ENCODE measurements around the gene GOPC. TPM values are rescaled to one million over a fixed set of nuclear protein-coding genes. Genes with fewer than 3 reads are reported as not detected.

Gene GOPC
- total and polyA plus RNA-seq, 2 of the 8 experiments (the other 6 are each of a cell fraction or from before 2014, with no cell fraction given), result 5.3 to 19.4 TPM

DNA sequence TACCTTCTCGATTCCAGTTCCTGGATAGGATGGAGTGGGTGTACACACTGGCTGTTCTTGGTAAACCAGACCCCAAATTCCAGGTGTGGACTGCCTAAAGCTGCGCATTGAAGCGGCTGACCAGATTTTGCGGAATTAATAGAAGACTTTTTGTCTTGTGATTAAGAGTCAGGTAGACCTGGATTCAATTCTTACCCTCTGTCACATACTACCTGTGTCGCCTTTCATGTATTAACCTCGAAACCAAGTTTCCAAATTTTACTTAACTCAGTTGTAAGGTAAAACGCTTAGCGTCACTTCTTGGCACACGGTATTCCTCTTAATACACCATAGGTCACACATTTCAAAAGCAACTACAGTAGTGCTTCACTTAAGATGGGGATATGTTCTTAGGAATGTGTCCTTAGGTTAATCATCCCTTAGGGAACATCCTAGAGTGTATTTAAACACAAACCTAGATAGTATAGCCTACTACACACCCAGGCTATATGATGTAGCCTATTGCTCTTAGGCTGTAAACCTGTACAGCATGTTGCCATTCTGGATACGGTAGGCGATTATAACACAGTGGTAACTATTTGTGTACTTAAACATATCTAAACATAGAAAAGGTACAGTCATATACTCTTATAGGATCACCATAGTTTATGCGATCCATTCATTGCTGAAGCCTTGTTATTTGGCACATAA lies 733 bp upstream of the GOPC start:
- H2BK120ac ChIP-seq (replicated peaks; ENCODE audit: low read depth, low read length), result no peak overlapping the region
- H3K9ac ChIP-seq (replicated peaks in 1 of 4; ENCODE audit: extremely low read depth in 1 of 4, low read depth in 3 of 4, low read length in 3 of 4), result peak overlapping the region in 3 of 4 experiments; percentile 73 to 91 (median 88); a peak in 6 of 7 replicates
- H4K20me1 ChIP-seq (replicated peaks in 1 of 2; ENCODE audit: control insufficient read depth in 1 of 2, insufficient read depth in 2 of 2, low read length in 2 of 2), result no peaks in the 10 kb centered on the region
- H2BK5ac ChIP-seq (ENCODE audit: low read depth, low read length), result 0 out of 2 replicates have a peak overlapping the region, but pooled peaks have one; percentile 74
- H3K9me3 ChIP-seq (ENCODE audit: insufficient read depth in 2 of 2, low read depth in 1 of 2, low read length in 1 of 2), result no peaks in the 10 kb centered on the region; a peak in 1 of 4 replicates
- H3K79me2 ChIP-seq (ENCODE audit: control insufficient read depth in 1 of 2, insufficient read depth in 2 of 2, low read length in 2 of 2), result peaks cover 0 to 36% of the 10 kb centered on the region in 2 experiments; a peak in 2 of 4 replicates
- H3K56ac ChIP-seq (replicated peaks; ENCODE audit: insufficient read length, low read depth, low read length), result no peak overlapping the region
- no peak overlapping the region for H3K18ac ChIP-seq (ENCODE audit: extremely low read depth, low read length)
- H3K23ac ChIP-seq (ENCODE audit: insufficient read length), result no peak overlapping the region
- WGBS, 2 experiments (ENCODE audit: extremely low coverage in 1 of 2, insufficient coverage in 1 of 2, insufficient read length in 1 of 2, insufficient replicate concordance in 2 of 2, low coverage in 1 of 2, low lambda C conversion rate in 2 of 2, missing lambda C conversion rate in 1 of 2), result 49% methylated on average over 12 of the region's 12 CpGs; no CpG with 5 or more reads in 1 of the 2 experiments
- no peak overlapping the region for H2BK15ac ChIP-seq (ENCODE audit: low read length)
- CTCF ChIA-PET (ENCODE audit: partially characterized antibody), result interaction anchor here (0.8 to 5.0 kb wide), 18 partner anchors 9 to 1012 kb away, joined by 3 to 54 read pairs (median 6); no protein-coding TSS in a partner anchor
- H4K91ac ChIP-seq (replicated peaks; ENCODE audit: insufficient read length, low read length), result no peak overlapping the region
- no peak overlapping the region for H2AK5ac ChIP-seq (ENCODE audit: low read depth, low read length)
- no peak overlapping the region for H3K14ac ChIP-seq (ENCODE audit: insufficient read length)
- H3K4me3 ChIP-seq (ENCODE audit: extremely low read depth in 1 of 4, insufficient read depth in 2 of 4, low read depth in 3 of 4, low read length in 4 of 4), result peak overlapping the region; percentile 70 to 88 (median 82)
- H3K79me1 ChIP-seq (ENCODE audit: low read depth, low read length), result peaks cover 7% of the 10 kb centered on the region
- POLR2A ChIA-PET (ENCODE audit: partially characterized antibody), result interaction anchor here (0.6 to 1.4 kb wide), 7 partner anchors 12 to 331 kb away, joined by 3 to 6 read pairs (median 3); partner anchors contain the start of gene DCBLD1
- no peak overlapping the region for H2BK20ac ChIP-seq (ENCODE audit: low read length)
- H3K23me2 ChIP-seq (ENCODE audit: low read depth, low read length), result peaks cover 5% of the 10 kb centered on the region
- peaks cover 0 to 12% (median 2%) of the 10 kb centered on the region in 4 experiments; a peak in 2 of 8 replicates for H3K36me3 ChIP-seq (ENCODE audit: control insufficient read depth in 2 of 4, insufficient read depth in 4 of 4, low read length in 3 of 4)
- peak overlapping the region; percentile 90 for H3K27ac ChIP-seq (ENCODE audit: low read depth, low read length)
- no peak overlapping the region for H3K4ac ChIP-seq (replicated peaks; ENCODE audit: insufficient read length, low read depth, low read length)
- FAIRE-seq (no peak), DNase-seq (ENCODE audit: low read depth in 1 of 2, low spot score in 2 of 2) (no peak)
- 0 out of 2 replicates have a peak overlapping the region, but pooled peaks have one; percentile 23 for H2BK12ac ChIP-seq (ENCODE audit: low read depth, low read length)
- TF ChIP-seq RNF2 (IDR thresholded peaks at IDR 0.05; ENCODE audit: borderline replicate concordance, low read depth, low read length, missing control alignments, poor library complexity, severe bottlenecking), result no peak
- no peak for TF ChIP-seq SP1 (IDR thresholded peaks at IDR 0.05; ENCODE audit: low read depth, low read length)
- TF ChIP-seq POLR2A (IDR thresholded peaks at IDR 0.05; ENCODE audit: control extremely low read depth in 1 of 2, low read depth in 2 of 2, low read length in 2 of 2), result peak in 1 of 2 experiments; percentile 9; a peak in 1 of 3 replicates
- H3K4me2 ChIP-seq (ENCODE audit: insufficient read depth in 1 of 2, low read depth in 2 of 2, low read length in 2 of 2), result peak overlapping the region; percentile 71 to 82
- no peaks in the 10 kb centered on the region for H3K4me1 ChIP-seq (replicated peaks in 1 of 4; ENCODE audit: control insufficient read depth in 3 of 4, insufficient read depth in 4 of 4, low read length in 3 of 4)
- 0 out of 2 replicates have a peak overlapping the region, but pooled peaks have one; percentile 91 for H4K8ac ChIP-seq (ENCODE audit: extremely low read depth, insufficient read depth, low read length)
- no peaks in the 10 kb centered on the region for H3K27me3 ChIP-seq (replicated peaks in 1 of 4; ENCODE audit: control insufficient read depth in 3 of 4, extremely low read depth in 1 of 4, insufficient read depth in 3 of 4, low read length in 3 of 4)
- no peak overlapping the region for H4K5ac ChIP-seq (ENCODE audit: insufficient read length, low read depth, low read length)
- H2AFZ ChIP-seq (ENCODE audit: low read length), result peak overlapping the region; percentile 99
